KBM-7 (cell line): ENCODE results near the gene SMTNL2.

ENCODE experiments used
- DNase-seq: peaks from one replicate; pipeline ENCODE4 v3.0.0-alpha.2; 2015
- in situ Hi-C: fragments of 300-500 bp; cut with MboI; formaldehyde crosslinking; loops from 2 replicates; pipeline ENCODE4 v1.14.3; 2020; ENCODE audit warnings: low sequenced_read_pairs, low pct_unique_long_range_greater_than_20kb, mixed read lengths

SMTNL2 gene

GRCh38 chr17:4557626-4558346, 26.5 kb upstream of the SMTNL2 start:
- in situ Hi-C loops, result no loop called here
- no peak for DNase-seq

- in situ Hi-C loops, result no loop called here
- DNase-seq, result no peak
Measured at GRCh38 chr17:4558347-4558971, 25.9 kb upstream of the SMTNL2 start.

- DNase-seq, result no peak
- in situ Hi-C loops, result no loop called here
Measured at GRCh38 chr17:4559139-4559791, 25.1 kb upstream of the SMTNL2 start.

- no peak for DNase-seq
- in situ Hi-C loops, result no loop called here
Measured at GRCh38 chr17:4559966-4560365, 24.4 kb upstream of the SMTNL2 start.

GRCh38 chr17:4560421-4560820, 23.9 kb upstream of the SMTNL2 start, which contains the start of gene GGT6:
TSS of gene GGT6 (minus strand) at chr17:4560577. CDS start at chr17:4560521, 56 bp downstream.
- in situ Hi-C loops, result no loop called here
- DNase-seq, result no peak

GRCh38 chr17:4560837-4561256, 23.5 kb upstream of the SMTNL2 start:
- in situ Hi-C loops, result no loop called here
- no peak for DNase-seq

- in situ Hi-C loops, result no loop called here
- no peak for DNase-seq
Measured at GRCh38 chr17:4562015-4562969, 22.0 kb upstream of the SMTNL2 start.

- DNase-seq, result peak; percentile 75
- in situ Hi-C loops, result no loop called here
Measured at GRCh38 chr17:4565209-4566141, 18.9 kb upstream of the SMTNL2 start.

- DNase-seq, result peak; percentile 76
- in situ Hi-C loops, result no loop called here
Measured at GRCh38 chr17:4566785-4567184, 17.5 kb upstream of the SMTNL2 start.

- DNase-seq, result peak; percentile 47
- in situ Hi-C loops, result no loop called here
Measured at GRCh38 chr17:4569591-4569990, 14.7 kb upstream of the SMTNL2 start.

GRCh38 chr17:4572131-4572530, 12.2 kb upstream of the SMTNL2 start:
- in situ Hi-C loops, result no loop called here
- DNase-seq, result no peak

GRCh38 chr17:4573115-4573514, 11.2 kb upstream of the SMTNL2 start:
- DNase-seq, result no peak
- in situ Hi-C loops, result no loop called here

GRCh38 chr17:4573669-4574068, 10.7 kb upstream of the SMTNL2 start:
- in situ Hi-C loops, result no loop called here
- DNase-seq, result no peak

- no peak for DNase-seq
- in situ Hi-C loops, result loop anchor here (25.0 kb wide), 1 partner anchor 313 kb away; the partner anchor contains the start of gene C17orf107
Measured at GRCh38 chr17:4574448-4575045, 9.8 kb upstream of the SMTNL2 start.

GRCh38 chr17:4576161-4576558, 8.2 kb upstream of the SMTNL2 start:
- in situ Hi-C loops, result loop anchor here (25.0 kb wide), 1 partner anchor 311 kb away; the partner anchor contains the start of gene C17orf107
- DNase-seq, result no peak

GRCh38 chr17:4576729-4577322, 7.5 kb upstream of the SMTNL2 start:
- no peak for DNase-seq
- in situ Hi-C loops, result loop anchor here (25.0 kb wide), 1 partner anchor 310 kb away; the partner anchor contains the start of gene C17orf107

- in situ Hi-C loops, result loop anchor here (25.0 kb wide), 1 partner anchor 310 kb away; the partner anchor contains the start of gene C17orf107
- DNase-seq, result no peak
Measured at GRCh38 chr17:4577386-4577993, 6.8 kb upstream of the SMTNL2 start.
